HEK293 (cell line): ENCODE results near the gene PHF13.

Experiments used
- BCL11A ChIP-seq: fragments of 450-650 bp; formaldehyde crosslinking; IDR thresholded peaks from 2 replicates; pipeline ENCODE4 v1.5.1; 2016; ENCODE audit warnings: low read depth, missing biosample characterization, missing genetic modification characterization
- FEZF1 ChIP-seq: fragments of 450-650 bp; formaldehyde crosslinking; IDR thresholded peaks from 2 replicates; pipeline ENCODE4 v1.5.1; 2016; ENCODE audit warnings: missing biosample characterization, missing genetic modification characterization
- HOXC10 ChIP-seq: sonication (generic); formaldehyde crosslinking; IDR thresholded peaks from 2 replicates; pipeline ENCODE4 v1.8.1; 2023; ENCODE audit warnings: mild to moderate bottlenecking, missing genetic modification reagents
- KLF1 ChIP-seq: fragments of 450-650 bp; formaldehyde crosslinking; IDR thresholded peaks from 2 replicates; pipeline ENCODE4 v1.5.1; 2016; ENCODE audit warnings: missing biosample characterization, missing genetic modification characterization
- KLF16 ChIP-seq: fragments of 450-650 bp; formaldehyde crosslinking; IDR thresholded peaks from 2 replicates; pipeline ENCODE4 v1.5.1; 2017; ENCODE audit warnings: missing biosample characterization, missing genetic modification characterization
- KLF8 ChIP-seq: fragments of 450-650 bp; formaldehyde crosslinking; IDR thresholded peaks from 2 replicates; pipeline ENCODE4 v1.5.1; 2016; ENCODE audit warnings: missing biosample characterization, missing genetic modification characterization
- MEIS1 ChIP-seq: sonication (generic); formaldehyde crosslinking; IDR thresholded peaks from 2 replicates; pipeline ENCODE4 v1.8.1; 2022; ENCODE audit warnings: missing genetic modification reagents, mild to moderate bottlenecking, borderline replicate concordance
- MZF1 ChIP-seq: fragments of 450-650 bp; formaldehyde crosslinking; IDR thresholded peaks from 2 replicates; pipeline ENCODE4 v1.5.1; 2017; ENCODE audit warnings: missing biosample characterization, missing genetic modification characterization, borderline replicate concordance
- OSR2 ChIP-seq: fragments of 450-650 bp; formaldehyde crosslinking; IDR thresholded peaks from 2 replicates; pipeline ENCODE4 v1.5.1; 2016; ENCODE audit warnings: missing biosample characterization, missing genetic modification characterization
- OVOL3 ChIP-seq: fragments of 450-650 bp; formaldehyde crosslinking; IDR thresholded peaks from 2 replicates; pipeline ENCODE4 v1.5.1; 2016; ENCODE audit warnings: missing biosample characterization, missing genetic modification characterization
- YY1 ChIP-seq: fragments of 450-650 bp; formaldehyde crosslinking; IDR thresholded peaks from 2 replicates; pipeline ENCODE4 v1.5.1; 2018; ENCODE audit warnings: missing biosample characterization, missing genetic modification characterization
- YY2 ChIP-seq: fragments of 450-650 bp; formaldehyde crosslinking; IDR thresholded peaks from 2 replicates; pipeline ENCODE4 v1.5.1; 2016; ENCODE audit warnings: missing biosample characterization, missing genetic modification characterization
- ZBTB1 ChIP-seq: fragments of 450-650 bp; formaldehyde crosslinking; IDR thresholded peaks from 2 replicates; pipeline ENCODE4 v1.5.1; 2016; ENCODE audit warnings: missing biosample characterization, missing genetic modification characterization
- ZBTB8A ChIP-seq: fragments of 450-650 bp; formaldehyde crosslinking; IDR thresholded peaks from 2 replicates; pipeline ENCODE4 v1.5.1; 2016; ENCODE audit warnings: missing biosample characterization, missing genetic modification characterization
- ZFP69B ChIP-seq: fragments of 450-650 bp; formaldehyde crosslinking; IDR thresholded peaks from 2 replicates; pipeline ENCODE4 v1.5.1; 2016; ENCODE audit warnings: missing biosample characterization, missing genetic modification characterization
- ZNF174 ChIP-seq: fragments of 450-650 bp; formaldehyde crosslinking; IDR thresholded peaks from 2 replicates; pipeline ENCODE4 v1.5.0; 2017; ENCODE audit warnings: missing biosample characterization, mild to moderate bottlenecking, missing genetic modification characterization
- ZNF19 ChIP-seq: fragments of 450-650 bp; formaldehyde crosslinking; IDR thresholded peaks from 2 replicates; pipeline ENCODE4; 2016; ENCODE audit warnings: missing biosample characterization, missing genetic modification characterization, low read depth
- ZNF214 ChIP-seq: fragments of 450-650 bp; formaldehyde crosslinking; IDR thresholded peaks from 2 replicates; pipeline ENCODE4 v1.5.1; 2017; ENCODE audit warnings: missing biosample characterization, mild to moderate bottlenecking, missing genetic modification characterization, borderline replicate concordance
- ZNF239 ChIP-seq: fragments of 450-650 bp; formaldehyde crosslinking; IDR thresholded peaks from 2 replicates; pipeline ENCODE4 v1.5.1; 2016; ENCODE audit warnings: missing biosample characterization, missing genetic modification characterization
- ZNF266 ChIP-seq: fragments of 450-650 bp; formaldehyde crosslinking; IDR thresholded peaks from 2 replicates; pipeline ENCODE4 v1.5.1; 2016; ENCODE audit warnings: missing biosample characterization, missing genetic modification characterization, low read depth
- ZNF324 ChIP-seq: fragments of 450-650 bp; formaldehyde crosslinking; IDR thresholded peaks from 2 replicates; pipeline ENCODE4 v1.5.1; 2016; ENCODE audit warnings: missing biosample characterization, missing genetic modification characterization
- ZNF404 ChIP-seq: fragments of 450-650 bp; formaldehyde crosslinking; IDR thresholded peaks from 2 replicates; pipeline ENCODE4 v1.5.1; 2017; ENCODE audit warnings: missing biosample characterization, missing genetic modification characterization
- ZNF416 ChIP-seq: fragments of 450-650 bp; formaldehyde crosslinking; IDR thresholded peaks from 2 replicates; pipeline ENCODE4 v1.5.1; 2016; ENCODE audit warnings: missing biosample characterization, missing genetic modification characterization
- ZNF48 ChIP-seq: fragments of 450-650 bp; formaldehyde crosslinking; IDR thresholded peaks from 2 replicates; pipeline ENCODE4 v1.5.1; 2016; ENCODE audit warnings: missing biosample characterization, missing genetic modification characterization
- ZNF521 ChIP-seq: fragments of 450-650 bp; formaldehyde crosslinking; IDR thresholded peaks from 2 replicates; pipeline ENCODE4 v1.5.1; 2017; ENCODE audit warnings: missing biosample characterization, mild to moderate bottlenecking, missing genetic modification characterization
- ZNF555 ChIP-seq: fragments of 450-650 bp; formaldehyde crosslinking; conservative IDR thresholded peaks from 2 replicates; pipeline ENCODE4 v1.5.1; 2017; ENCODE audit warnings: missing biosample characterization, mild to moderate bottlenecking, missing genetic modification characterization, inconsistent platforms
- ZNF596 ChIP-seq: fragments of 450-650 bp; IDR thresholded peaks from 2 replicates; pipeline ENCODE4 v1.5.0; 2018; ENCODE audit warnings: missing biosample characterization, mild to moderate bottlenecking, missing genetic modification characterization, moderate library complexity
- ZNF623 ChIP-seq: fragments of 450-650 bp; formaldehyde crosslinking; IDR thresholded peaks from 2 replicates; pipeline ENCODE4 v1.5.1; 2016; ENCODE audit warnings: missing biosample characterization, missing genetic modification characterization
- ZNF629 ChIP-seq: fragments of 450-650 bp; formaldehyde crosslinking; IDR thresholded peaks from 2 replicates; pipeline ENCODE4 v1.5.1; 2017; ENCODE audit warnings: missing biosample characterization, missing genetic modification characterization
- ZNF645 ChIP-seq: fragments of 450-650 bp; formaldehyde crosslinking; IDR thresholded peaks from 2 replicates; pipeline ENCODE4; 2016; ENCODE audit warnings: missing biosample characterization, missing genetic modification characterization
- ZNF677 ChIP-seq: fragments of 450-650 bp; IDR thresholded peaks from 2 replicates; pipeline ENCODE4 v1.5.0; 2018; ENCODE audit warnings: missing biosample characterization, mild to moderate bottlenecking, missing genetic modification characterization, moderate library complexity
- ZNF692 ChIP-seq: fragments of 450-650 bp; formaldehyde crosslinking; IDR thresholded peaks from 2 replicates; pipeline ENCODE4 v1.5.1; 2016; ENCODE audit warnings: missing biosample characterization, missing genetic modification characterization
- ZNF830 ChIP-seq: fragments of 450-650 bp; IDR thresholded peaks from 2 replicates; pipeline ENCODE4 v1.5.0; 2018; ENCODE audit warnings: missing biosample characterization, missing genetic modification characterization, low read depth, mild to moderate bottlenecking, moderate library complexity
- TF ChIP-seq, protein P1 (sequence below): fragments of 450-650 bp; formaldehyde crosslinking; IDR thresholded peaks from 2 replicates; pipeline ENCODE4 v1.5.1; 2016; ENCODE audit warnings: missing biosample characterization, missing genetic modification characterization
- TF ChIP-seq, protein P2 (sequence below): fragments of 450-650 bp; formaldehyde crosslinking; IDR thresholded peaks from 2 replicates; pipeline ENCODE4 v1.5.1; 2016; ENCODE audit warnings: missing biosample characterization, missing genetic modification characterization
- TF ChIP-seq, protein P3 (sequence below): fragments of 450-650 bp; formaldehyde crosslinking; IDR thresholded peaks from 2 replicates; pipeline ENCODE4 v1.5.1; 2016; ENCODE audit warnings: missing biosample characterization, missing genetic modification characterization

The PHF13 gene

GRCh38 chr1:6580119-6580592, 33.4 kb upstream of the PHF13 start (continued):
- TF ChIP-seq ZNF692 (tag by site-specific recombination) (peak; percentile 68), ZNF239 (tag by site-specific recombination) (no peak), ZNF677 (tag by site-specific recombination) (no peak), BCL11A (tag by site-specific recombination) (no peak), ZNF19 (tag by site-specific recombination) (no peak), ZNF174 (tag by site-specific recombination) (no peak), YY1 (peak; percentile 69; the same call in 1 of the 2 replicates), ZNF629 (tag by site-specific recombination) (no peak; the same call in 1 of the 2 replicates), ZNF214 (tag by site-specific recombination) (no peak), ZNF48 (tag by site-specific recombination) (no peak), ZBTB1 (tag by site-specific recombination) (no peak), ZNF830 (tag by site-specific recombination) (no peak), OVOL3 (tag by site-specific recombination) (no peak), ZNF266 (tag by site-specific recombination) (no peak), HOXC10 (CRISPR knock-in tag) (no peak), ZNF623 (tag by site-specific recombination) (no peak), KLF8 (tag by site-specific recombination) (no peak), ZNF324 (tag by site-specific recombination) (no peak), ZNF596 (tag by site-specific recombination) (no peak), ZNF555 (tag by site-specific recombination) (no peak), ZNF645 (tag by site-specific recombination) (no peak), ZNF404 (tag by site-specific recombination) (no peak), ZNF521 (no peak), MZF1 (tag by site-specific recombination) (no peak), YY2 (no peak), ZBTB8A (tag by site-specific recombination) (0 out of 2 replicates have a peak, but pooled peaks have one; percentile 32), ZFP69B (tag by site-specific recombination) (no peak), FEZF1 (tag by site-specific recombination) (no peak), KLF1 (tag by site-specific recombination) (0 out of 2 replicates have a peak, but pooled peaks have one; percentile 23), MEIS1 (CRISPR knock-in tag) (no peak), ZNF416 (tag by site-specific recombination) (no peak), OSR2 (tag by site-specific recombination) (no peak), KLF16 (tag by site-specific recombination) (0 out of 2 replicates have a peak, but pooled peaks have one; percentile 38)
- TF ChIP-seq, protein P1, sequence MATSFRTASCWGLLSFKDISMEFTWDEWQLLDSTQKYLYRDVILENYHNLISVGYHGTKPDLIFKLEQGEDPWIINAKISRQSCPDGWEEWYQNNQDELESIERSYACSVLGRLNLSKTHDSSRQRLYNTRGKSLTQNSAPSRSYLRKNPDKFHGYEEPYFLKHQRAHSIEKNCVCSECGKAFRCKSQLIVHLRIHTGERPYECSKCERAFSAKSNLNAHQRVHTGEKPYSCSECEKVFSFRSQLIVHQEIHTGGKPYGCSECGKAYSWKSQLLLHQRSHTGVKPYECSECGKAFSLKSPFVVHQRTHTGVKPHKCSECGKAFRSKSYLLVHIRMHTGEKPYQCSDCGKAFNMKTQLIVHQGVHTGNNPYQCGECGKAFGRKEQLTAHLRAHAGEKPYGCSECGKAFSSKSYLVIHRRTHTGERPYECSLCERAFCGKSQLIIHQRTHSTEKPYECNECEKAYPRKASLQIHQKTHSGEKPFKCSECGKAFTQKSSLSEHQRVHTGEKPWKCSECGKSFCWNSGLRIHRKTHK = no peak
- TF ChIP-seq, protein P2, sequence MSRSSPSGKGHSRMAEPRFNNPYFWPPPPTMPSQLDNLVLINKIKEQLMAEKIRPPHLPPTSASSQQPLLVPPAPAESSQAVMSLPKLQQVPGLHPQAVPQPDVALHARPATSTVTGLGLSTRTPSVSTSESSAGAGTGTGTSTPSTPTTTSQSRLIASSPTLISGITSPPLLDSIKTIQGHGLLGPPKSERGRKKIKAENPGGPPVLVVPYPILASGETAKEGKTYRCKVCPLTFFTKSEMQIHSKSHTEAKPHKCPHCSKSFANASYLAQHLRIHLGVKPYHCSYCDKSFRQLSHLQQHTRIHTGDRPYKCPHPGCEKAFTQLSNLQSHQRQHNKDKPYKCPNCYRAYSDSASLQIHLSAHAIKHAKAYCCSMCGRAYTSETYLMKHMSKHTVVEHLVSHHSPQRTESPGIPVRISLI = no peak
- TF ChIP-seq, protein P3, sequence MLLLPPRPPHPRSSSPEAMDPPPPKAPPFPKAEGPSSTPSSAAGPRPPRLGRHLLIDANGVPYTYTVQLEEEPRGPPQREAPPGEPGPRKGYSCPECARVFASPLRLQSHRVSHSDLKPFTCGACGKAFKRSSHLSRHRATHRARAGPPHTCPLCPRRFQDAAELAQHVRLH (tag by site-specific recombination) = no peak
